Breast epithelium (tissue), 3 donors: ENCODE results near the gene SLC25A34.

Experiments
- POLR2A ChIP-seq: fragments of 450-650 bp; IDR thresholded peaks from one replicate; pipeline ENCODE4 v1.6.1; 2016; ENCODE audit warnings: antibody characterized with exemption, mild to moderate bottlenecking, moderate library complexity
- POLR2AphosphoS5 ChIP-seq, 3 donors: sonication (generic); formaldehyde crosslinking; IDR thresholded peaks; one replicate each; pipeline ENCODE4 v1.6.1; 2017; ENCODE audit warnings: antibody characterized with exemption in 3 of 3
- TF ChIP-seq, protein P1 (sequence below), 3 donors: fragments of 450-650 bp; IDR thresholded peaks; one replicate each; pipeline ENCODE4 v1.5.1; 2016 to 2017; ENCODE audit warnings: antibody characterized with exemption in 3 of 3, mild to moderate bottlenecking in 3 of 3, moderate library complexity in 3 of 3

DNA sequence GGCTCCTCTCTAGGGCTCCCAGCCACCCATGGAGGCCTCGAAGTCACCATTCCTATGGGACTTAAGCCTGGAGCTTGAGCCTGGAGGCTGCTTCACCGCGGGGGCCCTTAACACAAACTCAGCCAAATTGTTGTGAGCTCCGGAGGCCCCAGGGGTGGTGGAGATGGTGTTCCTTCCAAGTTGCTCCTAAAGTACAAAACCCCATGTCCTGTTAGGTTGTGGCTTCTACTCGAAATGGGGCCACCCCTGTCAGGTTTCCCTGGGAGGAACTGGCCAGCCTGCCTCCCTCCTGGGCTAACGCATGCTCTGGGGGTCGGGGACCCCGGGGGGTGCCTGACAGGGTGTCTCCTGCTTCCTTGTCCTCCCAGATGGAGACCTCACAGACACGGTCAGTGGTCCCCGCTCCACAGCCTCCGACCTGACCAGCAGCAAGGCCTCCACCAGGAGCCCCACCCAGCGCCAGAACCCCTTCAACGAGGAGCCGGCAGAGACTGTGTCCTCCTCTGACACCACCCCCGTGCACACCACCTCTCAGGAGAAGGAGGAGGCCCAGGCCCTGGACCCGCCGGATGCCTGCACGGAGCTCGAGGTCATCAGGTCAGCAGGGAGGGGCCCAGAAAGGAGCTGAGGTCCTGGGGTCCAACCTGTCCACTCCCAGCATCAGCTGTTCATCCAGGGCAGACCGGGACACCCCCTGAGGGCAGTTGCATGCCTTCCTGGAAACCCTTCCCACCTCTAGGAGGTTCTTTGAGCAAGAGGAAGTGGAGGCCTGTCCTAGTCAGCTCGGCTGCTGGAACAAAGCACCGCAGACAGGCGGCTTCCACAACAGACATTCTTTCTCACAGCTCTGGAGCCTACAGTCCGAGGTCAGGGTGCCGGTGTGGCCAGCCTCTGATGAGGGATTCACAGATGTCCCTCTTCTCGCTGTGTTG, 10.8 kb upstream of the SLC25A34 start:
- TF ChIP-seq, protein P1, sequence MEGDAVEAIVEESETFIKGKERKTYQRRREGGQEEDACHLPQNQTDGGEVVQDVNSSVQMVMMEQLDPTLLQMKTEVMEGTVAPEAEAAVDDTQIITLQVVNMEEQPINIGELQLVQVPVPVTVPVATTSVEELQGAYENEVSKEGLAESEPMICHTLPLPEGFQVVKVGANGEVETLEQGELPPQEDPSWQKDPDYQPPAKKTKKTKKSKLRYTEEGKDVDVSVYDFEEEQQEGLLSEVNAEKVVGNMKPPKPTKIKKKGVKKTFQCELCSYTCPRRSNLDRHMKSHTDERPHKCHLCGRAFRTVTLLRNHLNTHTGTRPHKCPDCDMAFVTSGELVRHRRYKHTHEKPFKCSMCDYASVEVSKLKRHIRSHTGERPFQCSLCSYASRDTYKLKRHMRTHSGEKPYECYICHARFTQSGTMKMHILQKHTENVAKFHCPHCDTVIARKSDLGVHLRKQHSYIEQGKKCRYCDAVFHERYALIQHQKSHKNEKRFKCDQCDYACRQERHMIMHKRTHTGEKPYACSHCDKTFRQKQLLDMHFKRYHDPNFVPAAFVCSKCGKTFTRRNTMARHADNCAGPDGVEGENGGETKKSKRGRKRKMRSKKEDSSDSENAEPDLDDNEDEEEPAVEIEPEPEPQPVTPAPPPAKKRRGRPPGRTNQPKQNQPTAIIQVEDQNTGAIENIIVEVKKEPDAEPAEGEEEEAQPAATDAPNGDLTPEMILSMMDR (IDR thresholded peaks at IDR 0.05): no peak
- TF ChIP-seq POLR2AphosphoS5 (IDR thresholded peaks at IDR 0.05) (no peak), POLR2A (no peak)
